IPS-NIHi11 (cell line): Measurements from ENCODE around the gene RTEL1.
"Not testable (repeated sequence)": the region's sequence is repeated elsewhere in the genome, so short reads cannot be mapped to it uniquely, and the experiment has no call there.

Experiments
- DNase-seq: peaks from one replicate; pipeline ENCODE4 v3.0.0; 2012; ENCODE audit warnings: mixed read lengths, low spot score

Gene RTEL1

DNA sequence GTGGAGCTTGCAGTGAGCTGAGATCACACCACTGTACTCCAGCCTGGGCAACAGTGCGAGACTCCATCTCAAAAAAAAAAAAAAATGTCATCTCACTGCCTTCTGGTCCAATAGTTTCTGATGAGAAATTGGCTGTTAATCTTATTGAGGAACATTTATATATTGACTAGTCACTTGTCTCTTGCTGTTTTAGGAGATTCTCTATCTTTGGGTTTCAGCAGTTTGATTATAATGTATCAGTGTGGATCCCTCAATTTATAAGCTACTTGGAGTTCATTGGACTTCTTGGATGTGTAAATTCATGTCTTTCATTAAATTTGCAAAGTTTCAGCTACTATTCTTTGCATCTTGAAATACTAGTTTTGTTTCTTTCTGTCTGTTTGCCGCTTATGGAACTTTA lies 60.9 kb downstream of the RTEL1 start:
- DNase-seq = no peak

DNA sequence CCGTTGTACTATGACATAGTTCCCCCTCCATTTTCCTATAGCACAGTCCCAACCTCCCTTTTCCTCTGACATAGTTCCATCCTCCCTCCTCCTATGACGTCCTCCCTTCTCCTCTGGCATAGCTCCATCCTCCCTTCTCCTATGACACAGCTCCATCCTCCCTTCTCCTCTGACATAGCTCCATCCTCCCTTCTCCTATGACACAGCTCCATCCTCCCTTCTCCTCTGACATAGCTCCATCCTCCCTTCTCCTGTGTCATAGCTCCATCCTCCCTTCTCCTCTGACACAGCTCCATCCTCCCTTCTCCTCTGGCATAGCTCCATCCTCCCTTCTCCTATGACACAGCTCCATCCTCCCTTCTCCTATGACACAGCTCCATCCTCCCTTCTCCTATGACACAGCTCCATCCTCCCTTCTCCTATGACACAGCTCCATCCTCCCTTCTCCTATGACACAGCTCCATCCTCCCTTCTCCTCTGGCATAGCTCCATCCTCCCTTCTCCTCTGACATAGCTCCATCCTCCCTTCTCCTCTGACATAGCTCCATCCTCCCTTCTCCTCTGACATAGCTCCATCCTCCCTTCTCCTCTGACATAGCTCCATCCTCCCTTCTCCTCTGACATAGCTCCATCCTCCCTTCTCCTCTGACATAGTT lies 65.0 kb downstream of the RTEL1 start:
- not testable (repeated sequence) for DNase-seq

DNA sequence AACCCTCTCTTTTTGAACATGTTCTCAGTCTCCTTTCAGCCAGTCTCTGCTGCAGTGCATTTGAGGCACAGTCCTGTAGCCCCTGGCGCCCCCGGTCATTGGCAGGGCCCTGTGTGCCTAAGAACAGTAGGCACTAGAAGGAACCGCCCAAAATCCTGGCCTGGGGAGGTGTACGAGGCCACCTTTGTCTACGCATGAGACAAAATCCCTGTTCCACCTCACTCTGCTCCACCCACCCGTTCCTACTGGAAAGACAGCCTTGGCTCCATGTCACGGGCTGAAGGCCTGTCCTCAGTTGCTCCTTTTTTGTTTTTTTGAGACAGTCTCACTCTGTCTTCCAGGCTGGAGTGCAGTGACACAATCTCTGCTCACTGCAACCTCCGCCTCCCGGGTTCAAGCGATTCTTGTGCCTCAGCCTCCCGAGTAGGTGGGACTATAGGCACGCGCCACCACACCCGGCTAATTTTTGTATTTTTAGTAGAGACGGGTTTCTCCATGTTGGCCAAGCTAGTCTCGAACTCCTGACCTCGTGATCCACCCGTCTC lies 72.1 kb downstream of the RTEL1 start:
- DNase-seq = not testable (repeated sequence)

DNA sequence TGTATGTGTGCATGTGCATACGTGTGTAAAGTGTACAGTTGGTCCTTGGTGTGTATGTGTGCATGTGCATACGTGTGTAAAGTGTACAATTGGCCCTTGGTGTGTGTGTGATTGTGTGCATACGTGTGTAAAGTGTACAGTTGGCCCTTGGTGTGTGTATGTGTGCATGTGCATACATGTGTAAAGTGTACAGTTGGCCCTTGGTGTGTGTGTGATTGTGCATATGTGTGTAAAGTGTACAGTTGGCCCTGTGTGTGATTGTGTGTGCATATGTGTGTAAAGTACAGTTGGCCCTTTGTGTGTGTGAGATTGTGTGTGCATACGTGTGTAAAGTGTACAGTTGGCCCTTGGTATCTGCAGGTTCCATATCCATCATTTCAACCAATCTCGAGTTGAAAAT lies 73.3 kb downstream of the RTEL1 start:
- no peak for DNase-seq

DNA sequence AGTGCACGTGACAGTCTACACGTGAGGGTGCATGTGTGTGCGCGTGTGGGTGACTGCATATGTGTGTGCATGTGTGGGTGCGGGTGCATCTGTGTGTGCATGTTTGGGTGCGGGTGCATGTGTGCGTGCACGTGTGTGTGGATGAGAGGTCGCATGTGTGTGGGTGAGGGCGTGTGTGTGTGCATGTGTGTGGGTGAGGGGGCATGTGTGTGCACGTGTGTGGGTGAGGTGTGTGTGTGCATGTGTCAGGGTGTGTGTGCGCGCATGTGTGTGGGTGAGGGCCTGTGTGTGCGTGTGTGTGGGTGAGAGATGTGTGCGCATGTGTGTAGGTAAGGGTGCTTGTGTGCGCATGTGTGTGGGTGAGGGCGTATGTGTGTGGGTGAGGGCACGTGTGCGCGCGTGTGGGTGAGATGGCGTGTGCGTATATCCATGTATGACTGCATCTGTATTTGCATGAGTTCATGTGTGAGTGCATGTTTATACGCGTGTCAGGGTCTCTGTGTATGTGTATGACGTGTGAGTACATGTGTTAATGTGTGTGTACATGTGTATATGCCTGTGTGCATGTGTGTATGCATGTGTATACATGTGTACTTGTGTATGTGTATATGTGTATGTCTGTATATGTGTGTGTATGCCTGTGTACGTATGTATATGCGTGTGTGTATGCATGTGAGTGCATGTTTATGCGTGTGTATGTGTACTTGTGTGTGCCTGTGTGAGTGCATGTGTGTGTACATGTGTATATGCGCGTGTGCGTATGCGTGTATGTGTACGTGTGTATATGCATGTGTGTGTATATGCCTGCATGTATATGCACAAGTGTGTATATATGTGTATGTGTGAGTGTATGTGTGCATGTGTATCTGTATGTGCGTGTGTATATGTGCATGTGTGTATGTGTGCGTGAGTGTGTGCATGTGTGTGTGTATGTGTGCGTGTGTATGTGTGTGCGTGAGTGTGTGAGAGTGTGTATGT lies 74.3 kb downstream of the RTEL1 start:
- no peak for DNase-seq

DNA sequence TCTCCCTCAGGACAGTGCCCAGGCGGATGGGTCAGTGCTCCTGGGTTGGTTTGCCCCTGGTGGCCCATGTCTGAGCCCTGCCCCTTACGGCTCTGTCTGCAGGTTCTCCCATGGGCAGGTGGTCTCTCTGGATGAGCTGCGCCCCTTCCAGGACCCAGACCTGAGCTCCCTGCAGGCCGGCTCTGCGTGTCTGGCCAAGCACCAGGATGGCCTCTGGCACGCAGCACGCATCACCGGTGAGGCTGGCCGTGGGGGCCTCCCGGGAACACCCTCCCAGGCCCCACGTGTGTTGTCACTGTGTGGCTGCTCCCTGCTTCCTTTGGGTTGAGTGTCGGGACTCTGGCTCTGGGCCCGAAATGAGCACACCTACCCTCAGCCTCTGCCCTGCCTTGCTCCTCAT lies 75.0 kb downstream of the RTEL1 start:
- no peak for DNase-seq

DNA sequence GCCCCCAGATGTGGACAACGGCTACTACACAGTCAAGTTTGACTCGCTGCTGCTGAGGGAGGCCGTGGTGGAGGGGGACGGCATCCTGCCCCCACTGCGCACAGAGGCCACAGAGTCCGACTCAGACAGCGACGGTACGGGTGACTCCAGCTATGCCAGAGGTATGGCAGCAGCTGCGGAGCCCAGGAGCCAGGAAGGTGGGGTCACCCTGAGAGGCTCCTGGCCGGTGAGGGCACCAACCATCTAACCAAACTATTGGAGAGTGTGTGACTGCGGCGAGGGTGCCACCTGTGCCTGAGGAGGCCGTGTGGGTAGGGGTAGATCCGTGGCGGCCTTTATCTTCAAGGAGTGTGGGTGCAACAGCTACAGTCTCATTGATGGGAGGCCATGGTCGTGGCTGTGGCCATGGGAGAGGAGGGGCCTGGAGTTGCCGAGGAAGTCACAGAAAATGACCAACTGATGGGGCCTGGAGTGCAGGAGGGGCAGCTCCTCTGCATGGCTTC lies 75.5 kb downstream of the RTEL1 start:
- DNase-seq = no peak

DNA sequence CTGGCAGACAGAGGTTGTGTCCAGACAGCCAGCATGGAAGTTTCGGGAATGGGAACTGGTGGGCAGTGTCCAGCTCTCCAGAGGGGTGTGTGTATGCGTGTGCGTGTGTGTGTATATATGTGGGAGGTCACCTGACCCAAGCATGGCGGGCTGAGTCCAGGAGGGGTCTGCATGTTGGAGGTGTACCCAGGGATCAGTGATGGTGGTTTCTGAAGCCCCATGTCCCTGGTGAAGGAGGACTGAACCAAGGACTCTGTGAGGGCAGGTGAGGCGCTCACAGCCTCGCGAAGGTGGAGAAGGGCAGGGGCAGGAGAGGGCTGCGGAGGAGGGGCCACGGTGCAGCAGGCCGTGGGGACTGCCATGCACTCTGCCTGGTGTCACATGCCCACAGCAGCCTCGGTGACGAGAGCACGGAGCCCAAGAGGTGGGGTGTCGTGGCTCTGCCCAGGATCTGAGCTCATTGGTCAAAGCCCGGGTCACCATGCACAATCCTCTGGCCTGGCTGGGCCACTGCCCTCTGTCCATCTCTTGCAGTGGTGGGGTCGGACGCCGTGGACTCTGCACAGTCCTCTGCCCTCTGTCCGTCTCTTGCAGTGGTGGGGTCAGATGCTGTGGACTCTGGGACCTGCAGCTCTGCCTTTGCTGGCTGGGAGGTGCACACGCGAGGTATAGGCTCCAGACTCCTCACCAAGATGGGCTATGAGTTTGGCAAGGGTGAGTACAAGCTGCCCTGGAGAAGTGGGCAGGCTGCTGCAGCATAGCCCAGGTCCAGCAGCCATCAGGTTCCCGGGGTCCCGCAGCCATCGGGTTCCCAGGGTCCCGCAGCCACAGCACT lies 76.2 kb downstream of the RTEL1 start:
- no peak for DNase-seq

DNA sequence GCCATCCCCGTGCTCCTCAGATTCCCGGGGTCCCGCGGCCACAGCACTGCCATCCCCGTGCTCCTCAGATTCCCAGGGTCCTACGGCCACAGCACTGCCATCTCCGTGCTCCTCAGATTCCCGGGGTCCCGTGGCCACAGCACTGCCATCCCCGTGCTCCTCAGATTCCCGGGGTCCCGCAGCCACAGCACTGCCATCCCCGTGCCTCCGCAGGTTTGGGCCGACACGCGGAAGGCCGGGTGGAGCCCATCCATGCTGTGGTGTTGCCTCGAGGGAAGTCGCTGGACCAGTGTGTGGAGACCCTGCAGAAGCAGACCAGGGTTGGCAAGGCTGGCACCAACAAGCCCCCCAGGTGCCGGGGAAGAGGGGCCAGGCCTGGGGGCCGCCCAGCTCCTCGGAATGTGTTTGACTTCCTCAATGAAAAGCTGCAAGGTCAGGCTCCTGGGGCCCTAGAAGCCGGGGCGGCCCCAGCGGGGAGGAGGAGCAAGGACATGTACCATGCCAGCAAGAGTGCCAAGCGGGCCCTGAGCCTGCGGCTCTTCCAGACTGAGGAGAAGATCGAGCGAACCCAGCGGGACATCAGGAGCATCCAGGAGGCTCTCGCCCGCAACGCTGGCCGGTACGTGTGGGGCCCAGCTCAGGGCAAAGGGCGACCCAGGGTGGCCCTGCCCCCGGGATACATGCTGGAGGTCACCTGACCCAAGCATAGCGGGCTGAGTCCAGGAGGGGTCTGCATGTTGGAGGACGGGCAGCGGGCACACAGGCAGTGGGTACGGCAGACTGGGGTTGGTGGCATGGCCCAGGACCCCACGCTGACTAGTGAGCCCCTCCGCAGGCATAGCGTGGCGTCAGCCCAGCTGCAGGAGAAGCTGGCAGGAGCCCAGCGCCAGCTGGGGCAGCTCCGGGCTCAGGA lies 77.1 kb downstream of the RTEL1 start:
- no peak for DNase-seq

DNA sequence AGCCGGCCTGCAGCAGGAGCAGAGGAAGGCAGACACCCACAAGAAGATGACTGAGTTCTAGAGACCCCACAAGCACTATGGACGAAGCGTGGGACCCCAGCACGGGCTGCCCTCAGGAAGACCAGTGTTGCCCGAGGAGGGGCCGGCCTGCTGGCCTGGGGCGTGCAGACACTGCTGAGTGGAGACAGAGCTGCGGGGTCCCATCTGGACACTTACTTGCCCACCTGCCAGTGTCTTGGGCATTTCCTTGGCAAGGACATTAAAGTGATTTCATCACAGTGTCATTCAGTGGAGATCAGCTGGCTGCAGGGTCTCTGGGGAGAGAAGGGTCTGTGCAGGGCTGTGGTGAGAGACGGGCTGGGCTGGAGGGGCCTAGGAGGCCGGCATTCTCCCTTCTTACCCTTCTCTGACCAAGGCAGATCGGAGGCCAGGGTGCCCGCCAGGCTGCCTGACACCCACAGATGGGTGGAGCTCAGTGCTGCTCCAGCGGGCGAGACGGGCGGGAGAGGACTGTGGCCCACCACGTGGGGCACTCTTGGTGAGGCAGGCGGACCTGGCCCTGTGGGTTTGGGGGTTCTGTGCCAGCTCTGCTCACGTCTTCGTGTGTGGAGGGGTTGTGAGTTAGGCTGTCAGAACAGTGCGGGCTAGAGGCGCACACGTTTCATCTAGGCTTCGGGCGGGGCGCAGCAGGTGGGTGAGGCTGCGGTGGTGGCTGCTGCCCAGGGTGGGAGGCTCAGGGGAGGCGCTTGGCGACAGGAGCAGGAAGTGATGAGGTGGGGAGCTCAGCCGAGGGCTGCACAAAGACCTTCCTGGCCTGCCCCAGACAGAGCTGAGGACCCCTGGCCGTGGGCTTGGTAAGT lies 78.0 kb downstream of the RTEL1 start, which contains the start of gene LIME1:
Gene LIME1, plus strand, starts transcription at position 806 of the 860 bp plus-strand sequence. CDS start 886 bp downstream, outside the sequence.
- DNase-seq = no peak

DNA sequence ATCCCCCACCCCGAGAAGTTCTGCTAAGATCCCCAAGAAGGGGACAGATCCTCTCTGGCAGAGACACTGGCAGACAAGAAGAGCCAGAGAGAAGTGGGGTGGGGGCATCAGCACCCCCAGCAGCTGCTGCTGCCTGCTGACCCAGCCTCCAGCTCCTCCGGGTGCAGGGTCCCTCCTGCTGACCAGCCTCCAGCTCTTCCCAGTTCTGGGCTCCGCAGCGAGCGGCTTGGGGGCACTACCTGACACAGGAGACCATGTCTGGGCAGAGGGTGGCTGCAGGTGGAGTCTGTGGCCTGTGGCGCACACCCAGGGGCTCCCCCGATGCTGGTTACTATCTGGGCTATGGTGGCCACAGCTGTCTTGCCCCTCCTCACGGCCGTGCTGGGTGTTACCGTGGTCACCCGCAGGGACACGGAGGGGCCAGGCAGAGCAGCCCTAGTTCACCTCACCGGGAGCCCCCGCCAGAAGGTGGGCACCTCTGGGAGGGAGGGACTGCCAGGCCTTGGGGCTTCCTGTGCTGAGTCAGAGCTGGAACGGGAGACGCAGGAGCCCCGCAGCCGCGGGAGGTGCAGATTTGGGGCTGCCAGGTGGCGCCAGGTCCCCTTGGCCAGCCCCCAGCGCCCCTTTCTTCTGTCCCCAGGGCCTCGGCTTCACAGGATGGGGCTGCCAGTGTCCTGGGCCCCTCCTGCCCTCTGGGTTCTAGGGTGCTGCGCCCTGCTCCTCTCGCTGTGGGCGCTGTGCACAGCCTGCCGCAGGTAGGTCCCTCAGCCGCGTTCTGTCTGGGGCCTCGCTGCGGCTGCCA lies 79.0 kb downstream of the RTEL1 start:
- DNase-seq = peak; percentile 67

DNA sequence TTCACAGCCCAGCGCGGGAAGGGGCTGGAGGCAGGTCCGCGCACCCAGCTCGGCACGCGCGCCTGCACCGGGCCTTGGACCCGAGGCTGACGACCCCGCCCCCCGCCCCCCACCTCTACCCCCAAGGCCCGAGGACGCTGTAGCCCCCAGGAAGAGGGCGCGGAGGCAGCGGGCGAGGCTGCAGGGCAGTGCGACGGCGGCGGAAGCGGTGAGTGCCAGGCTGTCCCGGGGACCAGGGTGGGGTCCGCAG lies 79.5 kb downstream of the RTEL1 start:
- no peak for DNase-seq

DNA sequence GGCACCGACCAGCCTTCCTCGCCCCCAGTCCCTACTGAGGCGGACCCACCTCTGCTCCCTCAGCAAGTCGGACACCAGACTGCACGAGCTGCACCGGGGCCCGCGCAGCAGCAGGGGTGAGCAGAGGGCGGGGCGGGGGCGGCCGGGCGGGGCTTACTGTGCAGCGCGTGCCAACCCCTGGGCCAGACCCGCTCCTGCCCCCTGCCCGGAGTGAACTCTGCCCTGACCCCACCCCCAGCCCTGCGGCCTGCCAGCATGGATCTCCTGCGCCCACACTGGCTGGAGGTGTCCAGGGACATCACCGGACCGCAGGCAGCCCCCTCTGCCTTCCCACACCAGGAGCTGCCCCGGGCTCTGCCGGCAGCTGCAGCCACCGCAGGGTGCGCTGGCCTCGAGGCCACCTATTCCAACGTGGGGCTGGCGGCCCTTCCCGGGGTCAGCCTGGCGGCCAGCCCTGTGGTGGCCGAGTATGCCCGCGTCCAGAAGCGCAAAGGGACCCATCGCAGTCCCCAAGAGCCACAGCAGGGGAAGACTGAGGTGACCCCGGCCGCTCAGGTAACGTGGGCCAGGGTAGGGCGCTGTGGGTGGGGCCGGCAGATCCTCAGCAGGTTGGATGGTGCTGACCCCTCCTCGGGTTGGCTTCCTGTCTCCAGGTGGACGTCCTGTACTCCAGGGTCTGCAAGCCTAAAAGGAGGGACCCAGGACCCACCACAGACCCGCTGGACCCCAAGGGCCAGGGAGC lies 80.0 kb downstream of the RTEL1 start:
- peak; percentile 67 for DNase-seq

DNA sequence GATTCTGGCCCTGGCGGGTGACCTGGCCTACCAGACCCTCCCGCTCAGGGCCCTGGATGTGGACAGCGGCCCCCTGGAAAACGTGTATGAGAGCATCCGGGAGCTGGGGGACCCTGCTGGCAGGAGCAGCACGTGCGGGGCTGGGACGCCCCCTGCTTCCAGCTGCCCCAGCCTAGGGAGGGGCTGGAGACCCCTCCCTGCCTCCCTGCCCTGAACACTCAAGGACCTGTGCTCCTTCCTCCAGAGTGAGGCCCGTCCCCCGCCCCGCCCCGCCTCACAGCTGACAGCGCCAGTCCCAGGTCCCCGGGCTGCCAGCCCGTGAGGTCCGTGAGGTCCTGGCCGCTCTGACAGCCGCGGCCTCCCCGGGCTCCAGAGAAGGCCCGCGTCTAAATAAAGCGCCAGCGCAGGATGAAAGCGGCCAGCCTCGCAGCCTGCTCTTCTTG lies 80.6 kb downstream of the RTEL1 start:
- DNase-seq = peak; percentile 76

DNA sequence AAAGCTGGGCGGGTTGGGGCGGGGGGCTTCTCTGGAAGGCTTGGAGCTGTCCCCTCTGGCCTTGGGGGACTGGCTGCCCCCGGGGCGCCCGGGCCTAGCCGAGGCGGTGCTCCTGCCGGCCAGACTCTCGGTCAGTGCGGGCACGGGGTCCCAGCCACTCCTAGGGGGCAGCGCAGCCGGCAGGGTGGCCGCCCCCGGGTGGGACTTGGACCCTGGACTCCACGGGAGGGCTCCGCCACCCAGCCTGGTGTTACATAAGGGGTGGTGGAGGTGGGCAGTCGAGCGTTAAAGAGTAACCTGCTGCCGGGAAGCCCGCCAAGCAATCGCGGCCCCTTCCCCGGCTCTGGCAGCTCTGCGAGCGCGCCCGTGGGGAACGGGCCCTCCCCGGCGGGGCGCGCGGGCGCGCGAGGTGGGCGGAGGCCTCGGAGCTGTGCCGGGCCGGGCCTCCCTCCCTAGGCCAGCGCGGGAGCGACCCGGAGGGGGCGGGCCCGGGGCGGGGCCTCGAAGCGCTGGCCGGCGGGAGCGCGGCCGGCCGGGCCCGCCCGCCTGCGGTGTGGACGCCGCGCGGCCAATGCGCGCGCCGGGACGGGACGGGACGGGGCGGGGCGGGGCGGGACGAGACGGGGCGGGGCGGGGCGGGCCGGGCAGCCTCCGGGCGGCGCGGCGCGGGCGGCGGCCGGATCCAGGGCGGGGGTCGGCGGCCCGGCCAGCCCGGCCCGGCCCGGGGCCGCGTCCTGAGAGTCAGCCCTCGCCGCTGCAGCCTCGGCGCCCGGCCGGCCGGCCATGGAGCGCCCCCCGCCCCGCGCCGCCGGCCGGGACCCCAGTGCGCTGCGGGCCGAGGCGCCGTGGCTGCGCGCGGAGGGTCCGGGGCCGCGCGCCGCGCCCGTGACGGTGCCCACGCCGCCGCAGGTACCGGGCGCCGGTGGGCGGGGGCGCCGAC lies 81.3 kb downstream of the RTEL1 start, which contains the start of gene SLC2A4RG:
Gene SLC2A4RG, plus strand, starts transcription at position 647 of the 940 bp plus-strand sequence. Its CDS starts 137 bp downstream, at position 784.
- DNase-seq = peak; percentile 99

DNA sequence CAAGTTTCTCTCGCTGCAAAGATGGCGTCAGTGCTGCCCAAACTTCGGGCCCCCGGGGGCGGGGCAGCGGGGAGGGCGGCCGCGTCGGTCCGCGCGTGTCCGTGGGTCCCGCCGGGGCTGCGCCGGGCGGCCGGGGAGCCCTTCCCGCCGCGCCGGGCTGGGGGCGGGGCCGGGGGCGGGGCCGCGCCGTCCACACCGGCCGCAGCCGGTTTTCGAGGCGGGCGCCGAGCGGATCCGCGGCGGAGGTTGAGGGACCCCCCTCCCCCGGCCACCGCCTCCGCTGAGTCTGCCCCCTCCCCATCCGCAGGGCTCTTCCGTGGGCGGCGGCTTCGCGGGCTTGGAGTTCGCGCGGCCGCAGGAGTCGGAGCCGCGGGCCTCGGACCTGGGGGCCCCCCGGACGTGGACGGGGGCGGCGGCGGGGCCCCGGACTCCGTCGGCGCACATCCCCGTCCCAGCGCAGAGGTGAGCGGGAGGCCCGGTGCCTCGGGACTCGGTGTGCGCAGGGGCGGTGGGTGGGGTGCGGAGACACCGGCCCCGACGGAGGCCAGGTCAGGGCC lies 82.0 kb downstream of the RTEL1 start:
- peak; percentile 76 for DNase-seq
